Endothelial cell of umbilical vein (primary cell): ENCODE measurements around the gene ZBED4. TPM values are rescaled to one million over a fixed set of nuclear protein-coding genes. Genes with fewer than 3 reads are reported as not detected.

ENCODE experiments used
- BruUV-seq: library from RNA; stranded (reverse); fragments of 400-500 nt; replicated peaks from 2 replicates; lab custom pipeline; 2021; lab: Mats Ljungman, UMichigan
- CTCF ChIA-PET: fragments of 300-600, 350-600 bp; sonication (Branson Sonifier 250); formaldehyde crosslinking; loops from one replicate; lab custom pipeline; 2021; ENCODE audit warnings: antibody characterized with exemption, inconsistent platforms; lab: Charles Lee
- POLR2A ChIA-PET: fragments of 300-600, 350-600 bp; sonication (Branson Sonifier 250); formaldehyde crosslinking; loops from one replicate; lab custom pipeline; 2021; ENCODE audit warnings: antibody characterized with exemption, inconsistent platforms; lab: Charles Lee
- DNase-seq: peaks from one replicate; pipeline ENCODE4 v3.0.0-alpha.2; 2011; ENCODE audit warnings: low read depth, low spot score
- FAIRE-seq: peaks from 2 replicates; lab custom pipeline; 2011; peaks lifted over from hg19 to GRCh38; lab: Jason Lieb, UNC
- H2AFZ ChIP-seq: 2 replicates; pipeline ENCODE4 v1.6.0; 2012; ENCODE audit warnings: low read depth, low read length, control low read depth, inconsistent platforms
- H3K27ac ChIP-seq: 2 replicates; pipeline ENCODE4 v1.5.1; 2011; ENCODE audit warnings: low read depth, mild to moderate bottlenecking, control low read depth, low read length, moderate library complexity; ENCODE audit not compliant: insufficient read depth
- H3K27me3 ChIP-seq, 2 experiments: 2 replicates each; pipeline versions ENCODE4 v1.6.0 to v1.6.1; 2011; ENCODE audit warnings: low read length in 2 of 2, mixed read lengths in 1 of 2; ENCODE audit not compliant: control insufficient read depth in 2 of 2, insufficient read depth in 2 of 2
- H3K36me3 ChIP-seq, 2 experiments: 2 replicates in 1 of 2; 3 replicates in 1 of 2; pipeline ENCODE4 v1.5.1; 2011; ENCODE audit warnings: low read length in 2 of 2, mild to moderate bottlenecking in 1 of 2, moderate library complexity in 1 of 2; ENCODE audit not compliant: control insufficient read depth in 2 of 2, insufficient read depth in 2 of 2; ENCODE audit errors: extremely low read depth in 1 of 2
- H3K4me1 ChIP-seq: 3 replicates; pipeline ENCODE4 v1.5.1; 2011; ENCODE audit warnings: mild to moderate bottlenecking, low read length; ENCODE audit not compliant: control insufficient read depth, insufficient read depth; ENCODE audit errors: extremely low read depth
- H3K4me2 ChIP-seq: 2 replicates; pipeline ENCODE4 v1.6.1; 2011; ENCODE audit warnings: low read length, control low read depth, mixed read lengths; ENCODE audit not compliant: insufficient read depth
- H3K4me3 ChIP-seq, 3 experiments: fragments of 200-600 bp in 1 of 3; sonication (generic), shearing (Covaris generic) in 1 of 3; replicated peaks in 1 of 3; 2 replicates each; pipeline ENCODE4 v1.5.1; 2011 to 2016; ENCODE audit warnings: control low read depth in 3 of 3, low read length in 3 of 3, mild to moderate bottlenecking in 2 of 3, inconsistent platforms in 1 of 3, low read depth in 1 of 3, moderate library complexity in 1 of 3; ENCODE audit not compliant: insufficient read depth in 1 of 3
- H3K79me2 ChIP-seq: 2 replicates; pipeline ENCODE4 v1.6.0; 2012; ENCODE audit warnings: low read length, inconsistent platforms; ENCODE audit not compliant: control insufficient read depth, insufficient read depth
- H3K9ac ChIP-seq: replicated peaks from 2 replicates; pipeline ENCODE3; 2011; ENCODE audit warnings: low read length, control low read depth; ENCODE audit not compliant: insufficient read depth; ENCODE audit errors: extremely low read depth
- H3K9me1 ChIP-seq: replicated peaks from 3 replicates; pipeline ENCODE4 v1.6.0; 2011; ENCODE audit warnings: mild to moderate bottlenecking, low read length; ENCODE audit not compliant: control insufficient read depth, insufficient read depth; ENCODE audit errors: extremely low read depth
- H3K9me3 ChIP-seq: replicated peaks from 2 replicates; pipeline ENCODE4 v1.5.1; 2012; ENCODE audit warnings: low read length, inconsistent platforms; ENCODE audit not compliant: control insufficient read depth, insufficient read depth
- H4K20me1 ChIP-seq: replicated peaks from 2 replicates; pipeline ENCODE3; 2011; ENCODE audit warnings: mild to moderate bottlenecking, low read length; ENCODE audit not compliant: control insufficient read depth, insufficient read depth; ENCODE audit errors: extremely low read depth
- EZH2 ChIP-seq: IDR thresholded peaks from 2 replicates; pipeline ENCODE4 v1.6.1; 2012; ENCODE audit warnings: borderline replicate concordance, low read depth, mild to moderate bottlenecking, moderate library complexity, low read length, inconsistent platforms; ENCODE audit not compliant: severe bottlenecking
- FOS ChIP-seq: IDR thresholded peaks from 2 replicates; pipeline ENCODE4 v1.6.1; 2011; ENCODE audit warnings: mild to moderate bottlenecking, low read length, moderate library complexity, borderline replicate concordance; ENCODE audit not compliant: insufficient read depth
- GATA2 ChIP-seq: IDR thresholded peaks from 2 replicates; pipeline ENCODE4 v1.7.0; 2011; ENCODE audit warnings: low read depth, mild to moderate bottlenecking, moderate library complexity, mixed read lengths, low read length; ENCODE audit not compliant: insufficient read length, insufficient read depth
- JUN ChIP-seq: IDR thresholded peaks from 2 replicates; pipeline ENCODE4 v1.6.1; 2011; ENCODE audit warnings: borderline replicate concordance, low read depth; ENCODE audit not compliant: insufficient read length, insufficient read depth
- MYC ChIP-seq: IDR thresholded peaks from one replicate; pipeline ENCODE4 v1.6.1; 2011; ENCODE audit warnings: mild to moderate bottlenecking, low read depth, low read length
- POLR2A ChIP-seq: IDR thresholded peaks from 2 replicates; pipeline ENCODE4 v1.6.1; 2012; ENCODE audit warnings: low read depth, mild to moderate bottlenecking, control low read depth, low read length
- POLR2AphosphoS5 ChIP-seq: IDR thresholded peaks from 2 replicates; pipeline ENCODE4 v1.6.1; 2012; ENCODE audit warnings: low read depth, mild to moderate bottlenecking, control low read depth, low read length, moderate library complexity; ENCODE audit not compliant: insufficient read depth
- dilution Hi-C: fragments of 300-500 bp; cut with MboI; formaldehyde crosslinking; loops from one replicate; pipeline ENCODE4 v1.15.0; 2019; ENCODE audit warnings: low sequenced_read_pairs; ENCODE audit not compliant: extremely low pct_ligation_motif_present
- intact Hi-C: fragments of 100-400 bp; cut with micrococcal nuclease; formaldehyde crosslinking; loops from one replicate; pipeline ENCODE4 v1.10.0; 2022
- polyA plus RNA-seq, 4 experiments: library from polyadenylated mRNA; depleted of rRNA in 3 of 4; stranded (reverse) in 3 of 4; unstranded in 1 of 4; fragments of >200 nt; gene quantifications; 2 replicates each; pipeline versions ENCODE4 v1.2.1 to v1.2.3, GENCODE V29; 2011 to 2012; ENCODE audit warnings: missing spikeins in 1 of 4
- total RNA-seq: library from RNA; stranded (reverse); gene quantifications from 2 replicates; pipeline ENCODE4 v1.2.3, GENCODE V29; 2021
- TF ChIP-seq, protein P1 (sequence below): IDR thresholded peaks from 2 replicates; pipeline ENCODE4 v1.6.1; 2011; ENCODE audit not compliant: insufficient read depth, insufficient read length
- TF ChIP-seq, protein P2 (sequence below), 2 donors: IDR thresholded peaks; 1 replicate in 1 of 2; 2 replicates in 1 of 2; pipeline ENCODE4 v1.5.1; 2011; ENCODE audit warnings: low read length in 2 of 2, mild to moderate bottlenecking in 2 of 2, moderate library complexity in 2 of 2, control low read depth in 1 of 2, inconsistent platforms in 1 of 2, low read depth in 1 of 2; ENCODE audit not compliant: insufficient read depth in 1 of 2; ENCODE audit errors: extremely low read depth in 1 of 2

ZBED4 gene
- total and polyA plus RNA-seq, 2 donors (not counting 3 experiments of a cell fraction or from before 2014, with no cell fraction given): 8.6 to 18.2 TPM

GRCh38 chr22:49906071-49906798 is 52.6 kb downstream of the ZBED4 start:
- no peaks in the 10 kb centered on the region for H3K27me3 ChIP-seq
- H3K4me3 ChIP-seq: no peak overlapping the region
- no peaks in the 10 kb centered on the region for H3K9me1 ChIP-seq
- FAIRE-seq: no peak
- dilution Hi-C loops: no loop called here
- H3K9me3 ChIP-seq: no peaks in the 10 kb centered on the region
- no TSS peak for BruUV-seq
- no peak overlapping the region for H3K9ac ChIP-seq
- no peak for DNase-seq
- intact Hi-C loops: no loop called here
- H4K20me1 ChIP-seq: no peaks in the 10 kb centered on the region
- TF ChIP-seq FOS: no peak
- TF ChIP-seq, protein P1, sequence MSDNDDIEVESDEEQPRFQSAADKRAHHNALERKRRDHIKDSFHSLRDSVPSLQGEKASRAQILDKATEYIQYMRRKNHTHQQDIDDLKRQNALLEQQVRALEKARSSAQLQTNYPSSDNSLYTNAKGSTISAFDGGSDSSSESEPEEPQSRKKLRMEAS: no peak
- TF ChIP-seq, protein P2, sequence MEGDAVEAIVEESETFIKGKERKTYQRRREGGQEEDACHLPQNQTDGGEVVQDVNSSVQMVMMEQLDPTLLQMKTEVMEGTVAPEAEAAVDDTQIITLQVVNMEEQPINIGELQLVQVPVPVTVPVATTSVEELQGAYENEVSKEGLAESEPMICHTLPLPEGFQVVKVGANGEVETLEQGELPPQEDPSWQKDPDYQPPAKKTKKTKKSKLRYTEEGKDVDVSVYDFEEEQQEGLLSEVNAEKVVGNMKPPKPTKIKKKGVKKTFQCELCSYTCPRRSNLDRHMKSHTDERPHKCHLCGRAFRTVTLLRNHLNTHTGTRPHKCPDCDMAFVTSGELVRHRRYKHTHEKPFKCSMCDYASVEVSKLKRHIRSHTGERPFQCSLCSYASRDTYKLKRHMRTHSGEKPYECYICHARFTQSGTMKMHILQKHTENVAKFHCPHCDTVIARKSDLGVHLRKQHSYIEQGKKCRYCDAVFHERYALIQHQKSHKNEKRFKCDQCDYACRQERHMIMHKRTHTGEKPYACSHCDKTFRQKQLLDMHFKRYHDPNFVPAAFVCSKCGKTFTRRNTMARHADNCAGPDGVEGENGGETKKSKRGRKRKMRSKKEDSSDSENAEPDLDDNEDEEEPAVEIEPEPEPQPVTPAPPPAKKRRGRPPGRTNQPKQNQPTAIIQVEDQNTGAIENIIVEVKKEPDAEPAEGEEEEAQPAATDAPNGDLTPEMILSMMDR (IDR thresholded peaks at IDR 0.05; ENCODE audit: extremely low read depth in 1 of 2, insufficient read depth in 1 of 2, low read depth in 1 of 2, low read length in 2 of 2): no peak
- no peak for TF ChIP-seq GATA2
- TF ChIP-seq MYC: no peak
- TF ChIP-seq EZH2: no peak
- no peak for TF ChIP-seq JUN
- no peak for TF ChIP-seq POLR2A
- no peak for TF ChIP-seq POLR2AphosphoS5
- no peaks in the 10 kb centered on the region for H3K79me2 ChIP-seq
- CTCF ChIA-PET: no interaction called here
- POLR2A ChIA-PET: no interaction called here
- H3K4me1 ChIP-seq: no peaks in the 10 kb centered on the region
- no peak overlapping the region for H2AFZ ChIP-seq
- H3K4me2 ChIP-seq: no peak overlapping the region
- peaks cover 0 to 22% of the 10 kb centered on the region in 2 experiments for H3K36me3 ChIP-seq
- H3K27ac ChIP-seq: no peak overlapping the region
